Keratinocyte (primary cell): ENCODE data around the gene SYS1. TPM values are rescaled to one million over a fixed set of nuclear protein-coding genes. Genes with fewer than 3 reads are reported as not detected.

Experiments used
- DNase-seq: peaks from one replicate; pipeline ENCODE4 v3.0.0-alpha.2; 2011; ENCODE audit warnings: low read depth, missing footprints, low spot score
- FAIRE-seq: peaks from 2 replicates; lab custom pipeline; 2011; peaks lifted over from hg19 to GRCh38; lab: Jason Lieb, UNC
- H2AFZ ChIP-seq: 2 replicates; pipeline ENCODE4 v1.6.0; 2012; ENCODE audit warnings: low read length, control low read depth, inconsistent platforms; ENCODE audit not compliant: control insufficient read depth
- H3K27ac ChIP-seq: 2 replicates; pipeline ENCODE4 v1.5.1; 2011; ENCODE audit warnings: low read length; ENCODE audit not compliant: control insufficient read depth, insufficient read depth
- H3K27me3 ChIP-seq: 3 replicates; pipeline ENCODE4 v1.6.0; 2011; ENCODE audit warnings: low read length; ENCODE audit not compliant: control insufficient read depth, insufficient read depth; ENCODE audit errors: extremely low read depth
- H3K36me3 ChIP-seq, 2 experiments: 2 replicates in 1 of 2; 3 replicates in 1 of 2; pipeline ENCODE4 v1.5.1; 2011; ENCODE audit warnings: low read length in 2 of 2, mild to moderate bottlenecking in 1 of 2; ENCODE audit not compliant: control insufficient read depth in 2 of 2, insufficient read depth in 2 of 2; ENCODE audit errors: extremely low read depth in 1 of 2
- H3K4me1 ChIP-seq: 3 replicates; pipeline ENCODE4 v1.5.1; 2011; ENCODE audit warnings: low read length; ENCODE audit not compliant: control insufficient read depth, insufficient read depth; ENCODE audit errors: extremely low read depth
- H3K4me2 ChIP-seq: 3 replicates; pipeline ENCODE4 v1.6.0; 2011; ENCODE audit warnings: low read depth, low read length; ENCODE audit not compliant: control insufficient read depth, insufficient read depth; ENCODE audit errors: extremely low read depth
- H3K4me3 ChIP-seq, 3 experiments: fragments of 200-600 bp in 1 of 3; sonication (generic) in 1 of 3; 2 replicates in 2 of 3; 3 replicates in 1 of 3; pipeline ENCODE4 v1.5.1; 2011 to 2016; ENCODE audit warnings: low read length in 3 of 3, mild to moderate bottlenecking in 3 of 3, control low read depth in 2 of 3, inconsistent platforms in 1 of 3, low read depth in 1 of 3, mixed read lengths in 1 of 3, mixed run types in 1 of 3, moderate library complexity in 1 of 3; ENCODE audit not compliant: control insufficient read depth in 2 of 3, insufficient read depth in 2 of 3; ENCODE audit errors: extremely low read depth in 1 of 3
- H3K79me2 ChIP-seq: 2 replicates; pipeline ENCODE4 v1.6.0; 2012; ENCODE audit warnings: low read length; ENCODE audit not compliant: control insufficient read depth, insufficient read depth
- H3K9ac ChIP-seq: 3 replicates; pipeline ENCODE4 v1.6.0; 2011; ENCODE audit warnings: low read length; ENCODE audit not compliant: control insufficient read depth, insufficient read depth; ENCODE audit errors: extremely low read depth
- H3K9me1 ChIP-seq: 3 replicates; pipeline ENCODE4 v1.6.0; 2011; ENCODE audit warnings: low read length; ENCODE audit not compliant: control insufficient read depth, insufficient read depth; ENCODE audit errors: extremely low read depth
- H3K9me3 ChIP-seq: 2 replicates; pipeline ENCODE4 v1.5.1; 2012; ENCODE audit warnings: low read depth, low read length; ENCODE audit not compliant: control insufficient read depth
- H4K20me1 ChIP-seq: 3 replicates; pipeline ENCODE4 v1.6.0; 2011; ENCODE audit warnings: low read length; ENCODE audit not compliant: control insufficient read depth, insufficient read depth; ENCODE audit errors: extremely low read depth
- EZH2 ChIP-seq: IDR thresholded peaks from one replicate; pipeline ENCODE4 v1.6.1; 2012; ENCODE audit warnings: inconsistent platforms, mild to moderate bottlenecking, low read length, moderate library complexity
- dilution Hi-C: fragments of 300-500 bp; cut with MboI; formaldehyde crosslinking; loops from one replicate; pipeline ENCODE4 v1.7.0; 2020; ENCODE audit warnings: low sequenced_read_pairs; ENCODE audit not compliant: extremely low pct_ligation_motif_present
- polyA plus RNA-seq, 5 experiments: library from polyadenylated mRNA; depleted of rRNA in 3 of 5; stranded (reverse) in 3 of 5; stranded (forward) in 1 of 5; unstranded in 1 of 5; fragments of >200 nt; gene quantifications; 1 replicate in 1 of 5; 2 replicates in 3 of 5; 3 replicates in 1 of 5; pipeline versions ENCODE4 v1.2.1 to v1.2.3, GENCODE V29; 2011 to 2012; ENCODE audit warnings: missing spikeins in 2 of 5, low read depth in 1 of 5, low replicate concordance in 1 of 5
- TF ChIP-seq, protein P1 (sequence below), 3 experiments: IDR thresholded peaks in 1 of 3; conservative IDR thresholded peaks in 1 of 3; optimal IDR thresholded peaks in 1 of 3; 2 replicates in 2 of 3; 3 replicates in 1 of 3; pipeline versions ENCODE3 to v1.5.1; 2011; ENCODE audit warnings: low read length in 3 of 3, mild to moderate bottlenecking in 3 of 3, moderate library complexity in 2 of 3, control low read depth in 1 of 3, inconsistent platforms in 1 of 3; ENCODE audit not compliant: insufficient read depth in 2 of 3; ENCODE audit errors: extremely low read depth in 1 of 3

SYS1 gene
- polyA plus RNA-seq, 1 donor (not counting 4 experiments of a cell fraction or from before 2014, with no cell fraction given) = 16.8 TPM

DNA sequence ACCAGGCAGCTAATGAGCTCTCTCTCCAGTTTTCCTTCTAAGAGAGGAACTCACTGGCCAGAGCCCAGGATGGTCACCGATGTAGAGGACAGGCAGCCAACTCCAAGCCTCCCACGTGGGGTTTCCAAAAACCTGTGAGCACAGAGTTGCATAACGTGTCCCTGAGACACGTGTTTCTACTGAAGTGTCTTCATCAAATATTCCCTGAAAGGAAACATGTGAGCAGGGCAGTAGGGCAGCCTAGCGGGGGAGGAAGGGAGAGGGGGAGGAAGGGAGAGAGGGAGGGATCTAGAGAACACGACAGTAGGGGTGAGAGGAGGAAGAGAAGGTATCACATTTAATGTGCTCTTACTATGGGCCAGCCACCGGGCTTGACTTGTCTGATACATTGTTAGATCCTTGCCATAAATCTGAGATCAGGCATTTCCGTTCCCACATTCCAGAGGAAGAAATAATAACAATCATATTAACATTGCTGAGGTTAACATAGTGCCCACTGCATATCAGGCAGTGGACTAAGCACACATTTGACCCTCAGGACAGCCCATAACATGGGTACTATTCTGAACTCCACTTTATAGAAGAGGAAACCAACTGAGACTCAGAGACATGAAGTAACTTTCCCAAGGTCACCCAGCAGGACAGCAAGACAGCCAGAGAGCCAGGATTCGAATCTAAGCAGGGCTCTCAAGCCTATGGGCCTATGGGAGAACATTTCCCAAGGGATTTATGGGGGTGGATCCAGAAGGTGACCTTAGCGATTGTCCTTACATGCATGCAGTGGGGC lies 4.5 kb upstream of the SYS1 start:
- H3K79me2 ChIP-seq = peaks cover 2% of the 10 kb centered on the region
- no peaks in the 10 kb centered on the region for H3K9me1 ChIP-seq
- DNase-seq = peak; percentile 17
- no peak overlapping the region for H2AFZ ChIP-seq
- peaks cover 50% of the 10 kb centered on the region for H3K4me1 ChIP-seq
- no peak overlapping the region for H3K4me3 ChIP-seq
- no peaks in the 10 kb centered on the region for H3K9me3 ChIP-seq
- H4K20me1 ChIP-seq = no peaks in the 10 kb centered on the region
- FAIRE-seq = peak; percentile 9
- H3K9ac ChIP-seq = peak overlapping the region; percentile 20
- H3K27me3 ChIP-seq = no peaks in the 10 kb centered on the region
- TF ChIP-seq, protein P1, sequence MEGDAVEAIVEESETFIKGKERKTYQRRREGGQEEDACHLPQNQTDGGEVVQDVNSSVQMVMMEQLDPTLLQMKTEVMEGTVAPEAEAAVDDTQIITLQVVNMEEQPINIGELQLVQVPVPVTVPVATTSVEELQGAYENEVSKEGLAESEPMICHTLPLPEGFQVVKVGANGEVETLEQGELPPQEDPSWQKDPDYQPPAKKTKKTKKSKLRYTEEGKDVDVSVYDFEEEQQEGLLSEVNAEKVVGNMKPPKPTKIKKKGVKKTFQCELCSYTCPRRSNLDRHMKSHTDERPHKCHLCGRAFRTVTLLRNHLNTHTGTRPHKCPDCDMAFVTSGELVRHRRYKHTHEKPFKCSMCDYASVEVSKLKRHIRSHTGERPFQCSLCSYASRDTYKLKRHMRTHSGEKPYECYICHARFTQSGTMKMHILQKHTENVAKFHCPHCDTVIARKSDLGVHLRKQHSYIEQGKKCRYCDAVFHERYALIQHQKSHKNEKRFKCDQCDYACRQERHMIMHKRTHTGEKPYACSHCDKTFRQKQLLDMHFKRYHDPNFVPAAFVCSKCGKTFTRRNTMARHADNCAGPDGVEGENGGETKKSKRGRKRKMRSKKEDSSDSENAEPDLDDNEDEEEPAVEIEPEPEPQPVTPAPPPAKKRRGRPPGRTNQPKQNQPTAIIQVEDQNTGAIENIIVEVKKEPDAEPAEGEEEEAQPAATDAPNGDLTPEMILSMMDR (optimal IDR thresholded peaks at IDR 0.05 in 1 of 3, IDR thresholded peaks at IDR 0.05 in 1 of 3, conservative IDR thresholded peaks at IDR 0.05 in 1 of 3; ENCODE audit: extremely low read depth in 1 of 3, insufficient read depth in 2 of 3, low read length in 3 of 3) = no peak
- TF ChIP-seq EZH2 = no peak
- H3K27ac ChIP-seq = peak overlapping the region; percentile 73
- dilution Hi-C loops = no loop called here
- H3K4me2 ChIP-seq = peak overlapping the region; percentile 0
- H3K36me3 ChIP-seq = no peaks in the 10 kb centered on the region

DNA sequence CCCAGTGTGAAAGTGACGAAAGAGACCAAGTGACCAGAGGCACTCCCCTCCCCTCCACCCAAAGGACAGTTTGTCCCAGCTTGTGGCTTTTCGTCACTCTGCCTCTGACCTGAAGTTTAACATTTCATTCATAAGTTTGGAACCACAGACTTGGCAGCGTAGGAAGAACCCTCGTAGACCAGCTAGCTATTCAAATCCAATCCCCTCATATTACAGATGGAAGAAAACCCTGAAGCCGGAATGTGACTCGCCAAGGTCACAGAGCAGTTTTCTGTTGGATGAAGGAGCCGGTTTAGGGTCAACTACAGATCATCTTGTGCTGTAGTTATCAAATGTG lies 3.9 kb upstream of the SYS1 start:
- no peak for TF ChIP-seq EZH2
- TF ChIP-seq, protein P1 (optimal IDR thresholded peaks at IDR 0.05 in 1 of 3, IDR thresholded peaks at IDR 0.05 in 1 of 3, conservative IDR thresholded peaks at IDR 0.05 in 1 of 3; ENCODE audit: extremely low read depth in 1 of 3, insufficient read depth in 2 of 3, low read length in 3 of 3) = no peak
- peak overlapping the region; percentile 73 for H3K27ac ChIP-seq
- peak overlapping the region; percentile 0 for H3K4me2 ChIP-seq
- no peaks in the 10 kb centered on the region for H3K27me3 ChIP-seq
- peaks cover 54% of the 10 kb centered on the region for H3K4me1 ChIP-seq
- no peak overlapping the region for H3K4me3 ChIP-seq
- H4K20me1 ChIP-seq = no peaks in the 10 kb centered on the region
- H3K9me1 ChIP-seq = no peaks in the 10 kb centered on the region
- no peak overlapping the region for H2AFZ ChIP-seq
- H3K79me2 ChIP-seq = peaks cover 7% of the 10 kb centered on the region
- dilution Hi-C loops = no loop called here
- H3K9ac ChIP-seq = peak overlapping the region; percentile 20
- no peaks in the 10 kb centered on the region for H3K9me3 ChIP-seq
- no peaks in the 10 kb centered on the region for H3K36me3 ChIP-seq
- no peak for DNase-seq
- no peak for FAIRE-seq
